Activated CD4-positive, alpha-beta T cell treated with anti-CD3 and anti-CD28 coated beads for 1 hour (primary cell): ENCODE results near the gene MAN1A2.
A peak's percentile ranks its signal among the peaks of the same experiment; 100 is the strongest.

Experiments used
- DNase-seq: peaks from one replicate; pipeline ENCODE4 v3.0.0-alpha.2; 2020

Gene MAN1A2

GRCh38 chr1:117362986-117363385, 4.3 kb upstream of the MAN1A2 start:
- DNase-seq = no peak

DNA sequence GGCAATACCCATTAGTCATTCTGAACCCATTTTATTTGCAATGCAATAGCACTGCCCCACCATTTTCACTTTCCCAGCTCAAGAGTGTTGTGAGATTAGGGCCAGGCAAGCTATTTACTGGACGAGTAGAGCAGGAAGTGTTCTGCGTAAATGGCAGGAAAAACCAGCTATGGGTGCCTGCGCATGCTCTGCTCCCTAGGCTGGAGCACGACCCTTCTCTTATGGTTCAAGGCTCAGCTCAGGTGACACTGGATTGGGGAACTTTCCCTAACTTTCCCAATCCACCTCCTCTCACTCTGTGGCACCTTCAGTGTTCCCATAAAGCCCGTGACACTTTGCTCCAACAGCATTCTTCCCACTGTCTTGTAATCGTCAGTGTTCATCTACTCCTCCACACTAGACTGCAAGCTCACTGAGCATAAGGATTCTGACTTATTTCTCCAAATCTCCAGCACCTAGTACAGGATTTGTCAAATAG, 3.6 kb upstream of the MAN1A2 start:
- no peak for DNase-seq

DNA sequence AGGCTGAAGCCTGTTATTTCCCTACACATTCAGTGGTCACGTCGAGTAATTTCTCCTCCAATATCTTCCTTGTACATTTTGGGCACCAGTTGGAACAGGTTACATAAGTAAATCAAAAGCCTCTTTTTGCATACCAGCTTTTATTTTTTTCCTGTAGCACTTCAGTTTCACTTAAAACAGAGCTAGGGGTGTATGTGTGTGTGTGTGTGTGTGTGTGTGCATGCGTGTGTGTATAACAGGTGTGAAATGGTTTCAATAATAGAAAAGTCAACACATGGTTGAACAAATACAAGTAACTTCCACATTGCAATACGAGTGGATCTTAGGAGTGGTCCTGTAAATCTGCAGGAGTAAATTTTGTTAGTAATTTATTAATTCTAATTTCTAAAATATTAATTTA, 3.0 kb upstream of the MAN1A2 start:
- no peak for DNase-seq

DNA sequence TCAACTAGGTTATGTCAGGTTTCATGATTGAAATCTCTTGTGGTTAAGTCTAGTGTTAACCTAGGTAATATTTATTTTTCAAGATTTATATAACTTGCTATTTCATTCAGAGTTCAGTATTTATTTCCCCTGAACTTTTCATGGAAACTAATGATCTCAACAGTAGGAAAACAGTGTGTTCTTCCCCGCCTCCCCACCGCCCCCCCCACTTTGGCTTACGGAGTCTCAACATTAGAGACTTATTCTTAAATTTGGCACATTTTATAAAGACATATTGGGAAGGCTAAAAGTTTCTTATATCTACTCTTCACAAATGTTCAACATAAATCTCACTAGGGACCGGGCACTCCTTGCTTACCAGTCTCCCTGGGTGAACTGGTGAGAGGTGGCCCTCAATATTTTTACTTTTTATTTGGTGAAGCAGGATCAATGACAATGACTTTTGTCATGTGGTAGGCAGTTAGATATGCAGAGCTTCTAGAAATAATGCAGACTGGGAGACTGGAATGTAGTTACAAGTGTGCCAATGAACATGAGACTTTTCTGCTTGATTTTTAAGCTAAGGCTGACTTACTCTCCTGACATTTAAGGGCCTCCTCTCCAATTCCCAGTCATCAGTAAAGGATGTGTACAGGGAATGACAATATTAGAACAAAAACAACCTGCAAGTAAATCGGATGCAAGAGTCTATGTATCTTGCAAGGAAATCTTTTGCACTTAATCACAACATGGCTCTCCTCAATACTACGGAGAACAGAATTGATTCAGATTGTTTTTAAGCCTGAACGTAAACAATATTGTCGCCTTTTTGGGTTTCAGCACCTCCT, 1.7 kb upstream of the MAN1A2 start:
- no peak for DNase-seq

GRCh38 chr1:117366177-117367045, 838 bp upstream of the MAN1A2 start:
- DNase-seq = peak; percentile 72

- DNase-seq = no peak
Measured at GRCh38 chr1:117368116-117369108, 1.2 kb downstream of the MAN1A2 start.

DNA sequence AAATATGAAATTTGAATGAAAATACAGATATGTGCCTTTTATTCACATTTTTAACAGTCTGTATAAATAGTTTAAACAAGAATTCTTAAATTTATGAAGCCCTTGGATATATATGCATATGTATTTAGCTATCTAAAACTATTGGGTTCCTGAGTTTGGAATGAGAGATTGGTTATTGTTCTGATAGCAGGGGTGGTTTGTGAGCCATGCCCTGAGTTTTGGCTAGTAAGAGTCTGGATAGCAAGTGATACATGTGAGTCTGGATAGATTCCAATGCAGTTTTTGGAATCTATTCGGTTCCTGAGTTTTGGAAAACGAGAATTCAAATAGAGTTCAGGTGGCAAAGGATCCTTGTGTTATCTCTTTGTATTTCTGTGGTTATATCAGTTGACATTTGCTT, 2.8 kb downstream of the MAN1A2 start:
- no peak for DNase-seq

- DNase-seq = no peak
Measured at GRCh38 chr1:117370509-117370908, 3.3 kb downstream of the MAN1A2 start.

- no peak for DNase-seq
Measured at GRCh38 chr1:117371441-117372151, 4.3 kb downstream of the MAN1A2 start.

GRCh38 chr1:117372863-117373412, 5.7 kb downstream of the MAN1A2 start:
- no peak for DNase-seq

DNA sequence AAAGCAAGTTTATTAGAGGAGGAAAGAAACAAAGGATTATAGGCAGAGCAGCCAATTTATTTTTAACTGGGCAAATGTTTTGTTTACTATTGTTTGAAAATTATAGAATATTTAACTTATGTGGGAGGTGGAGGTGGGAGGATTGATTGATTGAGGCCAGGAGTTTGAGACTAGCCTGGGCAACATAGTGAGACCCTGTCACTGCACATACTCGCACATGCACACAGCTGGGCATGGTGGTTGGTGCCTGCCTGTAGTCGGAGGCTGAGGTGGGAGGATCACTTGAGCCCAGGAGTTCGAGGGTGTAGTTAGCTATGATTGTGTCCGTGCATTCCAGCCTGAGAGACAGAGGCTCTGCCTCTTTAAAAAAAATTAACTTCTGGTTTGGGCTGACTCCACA, 6.7 kb downstream of the MAN1A2 start:
- DNase-seq = no peak

DNA sequence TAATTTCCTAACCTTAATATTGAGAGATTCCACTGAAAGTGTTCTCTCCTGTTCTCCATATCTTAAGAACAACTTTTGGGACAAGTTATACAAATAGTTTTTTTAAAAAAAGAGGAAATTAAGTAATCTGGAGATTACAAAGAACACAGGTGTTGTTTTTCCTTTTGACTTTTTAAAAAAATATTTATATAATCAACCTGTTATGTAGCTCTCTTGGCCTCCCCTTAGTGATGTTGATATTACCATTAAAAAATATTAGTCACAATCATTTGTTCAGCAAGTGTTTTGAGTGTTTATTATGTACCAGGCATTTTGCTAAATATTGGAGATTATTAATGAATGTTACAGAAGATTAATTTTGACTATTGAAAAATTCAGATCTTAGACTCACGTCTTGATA, 8.1 kb downstream of the MAN1A2 start:
- DNase-seq = no peak

DNA sequence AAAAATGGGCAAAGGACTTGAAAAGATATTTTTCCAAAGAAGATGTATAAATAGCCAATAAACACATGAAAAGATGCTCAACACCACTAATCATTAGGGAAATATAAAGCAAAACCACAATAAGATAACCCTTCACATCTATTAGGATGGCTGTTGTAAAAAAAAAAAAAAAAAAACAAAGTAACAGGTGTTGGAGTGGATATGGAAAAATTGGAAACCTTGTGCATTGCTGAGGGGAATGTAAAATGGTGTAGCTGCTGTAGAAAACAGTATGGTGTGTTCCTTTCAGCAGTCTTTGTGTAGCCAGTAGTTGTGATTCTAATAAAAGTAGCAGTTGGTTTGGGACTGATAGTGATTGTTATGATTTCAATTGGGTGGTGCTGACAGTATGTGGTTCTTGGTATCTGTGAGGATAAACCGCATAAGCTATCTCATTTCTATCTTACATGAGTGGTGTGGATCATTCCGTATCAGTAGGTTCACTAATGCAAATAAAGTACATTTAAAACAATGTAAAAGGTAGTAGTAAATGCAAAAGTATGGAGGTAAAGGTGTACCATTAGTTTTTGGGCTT, 19.9 kb downstream of the MAN1A2 start:
- DNase-seq = no peak

GRCh38 chr1:117388328-117388727, 21.1 kb downstream of the MAN1A2 start:
- no peak for DNase-seq

- no peak for DNase-seq
Measured at GRCh38 chr1:117389284-117389683, 22.0 kb downstream of the MAN1A2 start.

DNA sequence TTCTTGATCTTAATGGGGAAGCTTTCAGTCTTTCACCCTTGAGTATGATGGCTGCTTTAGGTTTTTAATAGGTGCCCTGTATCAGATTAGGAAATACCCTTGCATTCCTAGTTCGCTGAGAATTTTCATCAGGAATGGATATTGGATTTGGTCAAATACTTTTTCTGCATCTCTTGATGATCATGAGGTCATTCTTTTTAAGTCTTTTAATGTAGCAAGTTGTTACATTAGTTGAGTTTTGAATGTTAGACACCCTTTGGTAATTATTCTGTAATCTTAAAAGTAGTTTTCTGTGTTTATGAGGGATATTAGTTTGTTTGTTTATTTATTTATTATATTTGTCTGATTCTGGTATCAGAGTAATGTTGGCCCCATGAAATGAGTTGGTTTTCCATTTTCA, 22.5 kb downstream of the MAN1A2 start:
- DNase-seq = no peak

- DNase-seq = no peak
Measured at GRCh38 chr1:117392771-117393170, 25.5 kb downstream of the MAN1A2 start.

DNA sequence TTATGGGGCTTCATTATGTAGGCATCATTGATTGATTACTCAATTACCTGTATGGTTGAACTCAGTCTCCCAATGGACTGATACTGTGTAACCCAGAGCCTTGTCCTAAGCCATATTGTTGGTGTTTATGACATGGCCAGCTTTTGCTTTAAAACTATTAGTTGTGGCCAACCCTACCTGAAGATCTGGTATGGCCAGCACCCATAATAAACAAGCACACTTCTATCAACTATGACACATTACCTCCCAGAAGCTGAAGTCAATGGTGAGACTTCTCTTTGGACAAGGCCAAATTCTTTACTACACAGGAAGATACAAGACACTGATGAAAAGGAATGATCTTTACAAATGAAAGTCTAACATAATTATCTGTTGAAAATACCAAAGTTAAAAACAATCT, 28.8 kb downstream of the MAN1A2 start:
- DNase-seq = no peak

DNA sequence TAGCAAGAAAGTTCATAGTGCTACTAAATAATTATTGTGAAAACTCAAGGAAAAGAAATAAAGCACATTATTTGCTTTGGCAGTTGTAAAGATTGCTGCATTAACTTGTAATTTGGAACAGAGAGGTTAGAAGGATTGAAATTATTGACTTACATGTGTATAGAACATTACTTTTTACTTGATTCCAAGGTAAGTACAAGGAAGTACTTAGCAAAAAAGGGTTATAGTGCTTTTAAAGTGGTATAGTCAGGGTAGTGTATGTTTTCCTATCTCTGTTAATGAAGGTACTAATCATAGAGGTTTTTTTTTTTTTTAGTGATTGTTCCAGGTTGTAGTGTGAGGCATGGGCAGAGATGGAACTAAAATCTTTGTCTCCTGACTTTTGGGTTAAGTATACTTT, 29.4 kb downstream of the MAN1A2 start:
- no peak for DNase-seq

DNA sequence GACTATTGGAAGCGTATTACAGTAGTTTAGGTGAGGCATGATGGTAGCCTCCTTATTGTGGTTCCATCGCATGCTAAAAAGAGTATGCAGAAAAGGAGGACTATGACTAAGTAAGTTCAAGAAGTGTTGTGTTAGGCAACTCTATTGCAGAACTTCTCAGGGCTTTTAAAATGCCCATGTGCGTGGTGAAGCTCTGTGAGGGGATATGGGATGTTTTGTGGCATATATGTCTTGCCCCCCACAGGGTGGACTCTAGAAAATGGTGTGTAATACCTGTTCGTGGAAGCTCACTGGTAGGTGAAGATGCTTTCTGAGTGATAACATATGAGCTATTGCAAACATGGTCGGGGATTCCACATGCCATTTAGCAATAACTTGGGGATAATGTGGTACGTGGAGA, 31.7 kb downstream of the MAN1A2 start:
- DNase-seq = no peak

DNA sequence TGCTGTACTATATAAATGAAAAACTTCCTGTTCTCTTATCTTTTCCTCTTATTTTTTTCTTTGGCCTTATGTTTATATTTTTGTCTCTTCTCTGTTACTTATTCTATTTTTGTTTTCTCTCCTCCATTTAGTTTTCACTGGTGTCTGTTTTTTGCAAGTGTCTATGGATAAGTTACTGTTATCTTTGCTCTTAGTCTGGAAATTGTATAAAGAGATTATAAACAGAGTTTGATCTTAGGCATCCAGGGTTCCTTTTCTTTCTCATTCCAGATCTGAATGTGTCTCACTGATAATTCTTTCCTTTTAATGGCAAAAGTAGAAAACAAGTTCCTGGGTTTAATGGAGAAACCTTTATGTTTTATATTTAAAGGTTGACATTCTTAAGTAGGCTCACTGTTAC, 34.5 kb downstream of the MAN1A2 start:
- DNase-seq = no peak
